Smooth muscle cell (in vitro differentiated cells): Measurements from ENCODE around the gene KIAA0513. TPM values are rescaled to one million over a fixed set of nuclear protein-coding genes. Genes with fewer than 3 reads are reported as not detected.
"Not testable (repeated sequence)": the region's sequence is repeated elsewhere in the genome, so short reads cannot be mapped to it uniquely, and the experiment has no call there.

ENCODE experiments used
- DNase-seq: peaks from one replicate; lab custom pipeline; 2025; ENCODE audit not compliant: unreplicated experiment; lab: John Stamatoyannopoulos, UW
- H2AFZ ChIP-seq: fragments of 200-600 bp; sonication (generic); 2 replicates; pipeline ENCODE4 v1.6.0; 2016; ENCODE audit warnings: antibody characterized with exemption, low read depth, mild to moderate bottlenecking
- H3F3A ChIP-seq: fragments of 200-600 bp; sonication (generic); 2 replicates; pipeline ENCODE4 v1.6.0; 2017; ENCODE audit warnings: antibody characterized with exemption, low read depth
- H3K27ac ChIP-seq: fragments of 200-600 bp; sonication (generic); 2 replicates; pipeline ENCODE4 v1.5.1; 2016; ENCODE audit warnings: low read depth, mild to moderate bottlenecking
- H3K27me3 ChIP-seq: fragments of 200-600 bp; sonication (generic); 2 replicates; pipeline ENCODE4 v1.6.1; 2016; ENCODE audit warnings: low read depth, mild to moderate bottlenecking
- H3K36me3 ChIP-seq: fragments of 200-600 bp; sonication (generic); 2 replicates; pipeline ENCODE4 v1.5.1; 2016; ENCODE audit warnings: low read depth
- H3K4me1 ChIP-seq: fragments of 200-600 bp; sonication (generic); 2 replicates; pipeline ENCODE4 v1.5.1; 2016; ENCODE audit warnings: low read depth
- H3K4me2 ChIP-seq: fragments of 200-600 bp; sonication (generic); 2 replicates; pipeline ENCODE4 v1.6.0; 2016; ENCODE audit warnings: mild to moderate bottlenecking
- H3K4me3 ChIP-seq: fragments of 200-600 bp; sonication (generic); 2 replicates; pipeline ENCODE4 v1.5.1; 2016; ENCODE audit warnings: mild to moderate bottlenecking
- H3K79me2 ChIP-seq: fragments of 200-600 bp; sonication (generic); 2 replicates; pipeline ENCODE4 v1.6.0; 2016; ENCODE audit warnings: low read depth, mild to moderate bottlenecking
- H3K9ac ChIP-seq: fragments of 200-600 bp; sonication (generic); 2 replicates; pipeline ENCODE4 v1.6.0; 2016; ENCODE audit warnings: low read depth
- H3K9me3 ChIP-seq: fragments of 200-600 bp; sonication (generic); replicated peaks from 2 replicates; pipeline ENCODE4 v1.5.1; 2016; ENCODE audit warnings: low read depth
- H4K20me1 ChIP-seq: fragments of 200-600 bp; sonication (generic); 2 replicates; pipeline ENCODE4 v1.6.0; 2016; ENCODE audit warnings: low read depth
- WGBS: methylation state at CpG from one replicate; pipeline ENCODE4 v1.1.7; 2016; ENCODE audit warnings: low lambda C conversion rate; 5-methylcytosine and 5-hydroxymethylcytosine counted together
- polyA plus RNA-seq: library from polyadenylated mRNA; unstranded; fragments of >200 nt; fragmentation: Nextera tagmentation; extraction: Ambion mirVana; gene quantifications from 2 replicates; pipeline ENCODE4 v1.2.1, GENCODE V29; 2016
- total RNA-seq: library from RNA; depleted of rRNA; stranded (reverse); fragments of >200 nt; gene quantifications from 2 replicates; pipeline ENCODE4 v1.2.3, GENCODE V29; 2014
- TF ChIP-seq, protein P1 (sequence below): fragments of 200-600 bp; sonication (generic); IDR thresholded peaks from 2 replicates; pipeline ENCODE4 v1.5.1; 2017; ENCODE audit warnings: borderline replicate concordance, mild to moderate bottlenecking, antibody characterized with exemption; ENCODE audit not compliant: insufficient read depth, poor library complexity, severe bottlenecking

The KIAA0513 gene
- total and polyA plus RNA-seq, 2 experiments from 2014 or later, result 3.2 to 3.3 TPM

DNA sequence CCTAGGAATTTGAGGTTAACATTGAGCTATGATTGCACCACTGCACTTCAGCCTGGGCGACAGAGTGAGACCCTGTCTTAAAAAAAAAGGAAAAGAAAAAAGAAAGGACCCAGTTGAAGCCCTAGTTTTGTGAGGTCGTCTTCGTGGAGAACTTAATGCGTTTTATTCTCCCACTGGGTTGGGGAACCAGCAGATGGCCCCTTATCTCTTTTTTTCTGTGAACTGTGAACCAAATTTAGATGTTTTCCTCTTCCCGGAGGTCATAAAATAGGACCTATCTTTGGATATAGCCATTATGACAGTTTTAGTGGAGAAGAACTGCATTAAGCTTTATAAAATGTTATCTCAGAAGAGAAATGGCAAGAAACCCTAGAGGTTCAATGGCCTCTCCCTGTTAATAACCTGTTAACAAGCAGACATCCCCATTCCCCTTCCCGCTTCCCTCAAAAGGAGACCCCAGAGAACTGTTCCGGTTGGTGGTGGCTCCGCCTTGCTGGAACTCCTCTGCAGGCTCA, 23.5 kb downstream of the KIAA0513 start:
- no peaks in the 10 kb centered on the region for H3K36me3 ChIP-seq
- H2AFZ ChIP-seq, result no peak overlapping the region
- no peak overlapping the region for H3K4me2 ChIP-seq
- H3K9ac ChIP-seq, result no peak overlapping the region
- no peaks in the 10 kb centered on the region for H3K27me3 ChIP-seq
- TF ChIP-seq, protein P1, sequence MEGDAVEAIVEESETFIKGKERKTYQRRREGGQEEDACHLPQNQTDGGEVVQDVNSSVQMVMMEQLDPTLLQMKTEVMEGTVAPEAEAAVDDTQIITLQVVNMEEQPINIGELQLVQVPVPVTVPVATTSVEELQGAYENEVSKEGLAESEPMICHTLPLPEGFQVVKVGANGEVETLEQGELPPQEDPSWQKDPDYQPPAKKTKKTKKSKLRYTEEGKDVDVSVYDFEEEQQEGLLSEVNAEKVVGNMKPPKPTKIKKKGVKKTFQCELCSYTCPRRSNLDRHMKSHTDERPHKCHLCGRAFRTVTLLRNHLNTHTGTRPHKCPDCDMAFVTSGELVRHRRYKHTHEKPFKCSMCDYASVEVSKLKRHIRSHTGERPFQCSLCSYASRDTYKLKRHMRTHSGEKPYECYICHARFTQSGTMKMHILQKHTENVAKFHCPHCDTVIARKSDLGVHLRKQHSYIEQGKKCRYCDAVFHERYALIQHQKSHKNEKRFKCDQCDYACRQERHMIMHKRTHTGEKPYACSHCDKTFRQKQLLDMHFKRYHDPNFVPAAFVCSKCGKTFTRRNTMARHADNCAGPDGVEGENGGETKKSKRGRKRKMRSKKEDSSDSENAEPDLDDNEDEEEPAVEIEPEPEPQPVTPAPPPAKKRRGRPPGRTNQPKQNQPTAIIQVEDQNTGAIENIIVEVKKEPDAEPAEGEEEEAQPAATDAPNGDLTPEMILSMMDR, result no peak
- H4K20me1 ChIP-seq, result peaks cover 79% of the 10 kb centered on the region
- peaks cover 5% of the 10 kb centered on the region for H3K4me1 ChIP-seq
- no peaks in the 10 kb centered on the region for H3K9me3 ChIP-seq
- no peak for DNase-seq
- H3K4me3 ChIP-seq, result no peak overlapping the region
- WGBS, result 40% methylated on average over 8 of the region's 8 CpGs
- no peak overlapping the region for H3K27ac ChIP-seq
- peaks cover 9% of the 10 kb centered on the region for H3F3A ChIP-seq
- H3K79me2 ChIP-seq, result no peaks in the 10 kb centered on the region

DNA sequence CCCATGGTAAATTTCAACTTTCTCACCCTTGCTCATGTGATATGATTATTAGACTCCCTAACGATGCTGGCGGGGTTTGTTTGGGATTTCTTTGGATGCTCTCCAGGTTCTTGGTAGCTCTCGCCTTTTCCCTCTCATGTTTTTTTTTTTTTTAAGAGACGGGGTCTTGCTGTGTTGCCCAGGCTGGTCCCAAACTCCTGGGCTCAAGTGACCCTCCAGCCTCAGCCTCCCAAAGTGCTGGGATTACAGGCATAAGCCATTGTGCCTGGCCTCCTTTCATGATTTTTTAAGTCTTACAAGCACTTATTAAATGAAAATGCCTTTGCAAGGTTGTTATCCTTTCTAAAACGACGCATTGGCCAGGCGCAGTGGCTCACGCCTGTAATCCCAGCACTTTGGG, 24.1 kb downstream of the KIAA0513 start:
- Histone ChIP-seq H3F3A (peaks cover 9% of the 10 kb centered on the region), H3K4me1 (peaks cover 7% of the 10 kb centered on the region), H3K27ac (no peak overlapping the region), H3K79me2 (no peaks in the 10 kb centered on the region), H3K9ac (no peak overlapping the region), H3K4me2 (no peak overlapping the region), H3K27me3 (no peaks in the 10 kb centered on the region), H3K4me3 (no peak overlapping the region), H3K9me3 (no peaks in the 10 kb centered on the region), H3K36me3 (no peaks in the 10 kb centered on the region), H4K20me1 (peaks cover 82% of the 10 kb centered on the region), H2AFZ (no peak overlapping the region)
- DNase-seq, result no peak
- TF ChIP-seq, protein P1, result no peak
- 90% methylated on average over 8 of the region's 8 CpGs for WGBS

DNA sequence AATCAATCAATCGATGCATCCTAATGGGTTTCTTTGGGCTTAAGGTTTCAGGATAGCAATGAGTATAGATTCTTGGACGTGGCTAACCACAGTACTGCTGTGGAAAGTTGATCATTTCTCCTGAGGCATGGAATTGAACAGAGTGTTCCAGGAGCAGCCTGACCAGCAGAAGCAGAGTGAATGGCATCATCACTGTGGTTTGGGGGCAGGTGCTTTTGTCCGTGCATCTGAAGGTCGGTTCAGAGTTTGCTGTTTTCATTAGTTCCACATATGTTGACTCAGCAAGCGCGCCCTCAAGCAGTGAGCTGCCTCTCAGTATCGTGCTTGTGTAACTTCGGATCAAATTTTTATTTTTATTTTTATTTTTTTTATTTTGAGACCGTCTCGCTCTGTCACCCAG, 24.9 kb downstream of the KIAA0513 start:
- no peak overlapping the region for H2AFZ ChIP-seq
- no peak overlapping the region for H3K4me2 ChIP-seq
- H3K4me3 ChIP-seq, result no peak overlapping the region
- H3K27me3 ChIP-seq, result no peaks in the 10 kb centered on the region
- H3F3A ChIP-seq, result peaks cover 9% of the 10 kb centered on the region
- DNase-seq, result no peak
- H3K27ac ChIP-seq, result no peak overlapping the region
- H4K20me1 ChIP-seq, result peaks cover 88% of the 10 kb centered on the region
- no peaks in the 10 kb centered on the region for H3K9me3 ChIP-seq
- no peaks in the 10 kb centered on the region for H3K79me2 ChIP-seq
- TF ChIP-seq, protein P1, result no peak
- peaks cover 7% of the 10 kb centered on the region for H3K4me1 ChIP-seq
- H3K36me3 ChIP-seq, result no peaks in the 10 kb centered on the region
- no peak overlapping the region for H3K9ac ChIP-seq
- WGBS, result 95% methylated on average over 10 of the region's 10 CpGs

DNA sequence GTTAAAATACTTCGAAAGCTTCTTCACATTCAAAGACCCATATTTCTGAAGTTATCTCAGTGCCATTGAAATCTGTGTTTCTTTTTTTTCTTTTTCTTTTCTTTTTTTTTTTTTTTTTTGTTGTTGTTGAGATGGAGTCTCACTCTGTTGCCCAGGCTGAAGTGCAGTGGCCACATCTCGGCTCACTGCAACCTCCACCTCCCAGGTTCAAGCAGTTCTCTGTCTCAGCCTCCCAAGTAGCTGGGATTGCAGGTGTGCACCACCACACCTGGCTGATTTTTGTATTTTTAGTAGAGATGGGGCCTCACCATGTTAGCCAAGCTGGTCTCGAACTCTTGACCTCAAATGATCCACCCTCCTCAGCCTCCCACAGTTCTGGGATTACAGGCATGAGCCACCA, 26.7 kb downstream of the KIAA0513 start:
- not testable (repeated sequence) for H3K9ac ChIP-seq, H3K4me1 ChIP-seq, H3K27ac ChIP-seq, H2AFZ ChIP-seq, H3K9me3 ChIP-seq, H3K79me2 ChIP-seq, H3K27me3 ChIP-seq, H3K4me2 ChIP-seq, H3F3A ChIP-seq, H3K36me3 ChIP-seq, H3K4me3 ChIP-seq, DNase-seq
- 98% methylated on average over 3 of the region's 3 CpGs for WGBS
- peaks cover 87% of the 10 kb centered on the region for H4K20me1 ChIP-seq
